Heart left ventricle (tissue), 16 donors: ENCODE measurements around the gene ZFAND2B. TPM values are rescaled to one million over a fixed set of nuclear protein-coding genes. Genes with fewer than 3 reads are reported as not detected.
A peak's percentile ranks its signal among the peaks of the same experiment; 100 is the strongest.

Source experiments
- ATAC-seq, 4 donors: fragments of 200-7000 bp; cut with Tn5 transposase; one replicate each; pipeline ENCODE4 v1.9.1; 2020 to 2022; ENCODE audit warnings: moderate library complexity in 4 of 4, mild to moderate bottlenecking in 3 of 4, moderate number of reproducible peaks in 1 of 4
- DNase-seq, 5 donors: peaks; one replicate each; pipeline ENCODE4 v3.0.0-alpha.2; 2020
- H3K27ac ChIP-seq, 12 donors: fragments of 200-600 bp; sonication (generic) in 4 of 12; one replicate each; pipeline versions ENCODE4 v1.5.0 to v1.8.0; 2016 to 2022; ENCODE audit warnings: mild to moderate bottlenecking in 2 of 12
- H3K27me3 ChIP-seq, 9 donors: fragments of 200-600 bp; sonication (generic) in 2 of 9; one replicate each; pipeline versions ENCODE4 v1.5.1 to v1.8.0; 2016 to 2022; ENCODE audit warnings: mild to moderate bottlenecking in 3 of 9
- H3K36me3 ChIP-seq, 9 donors: fragments of 200-600 bp; sonication (generic) in 2 of 9; one replicate each; pipeline versions ENCODE4 v1.5.0 to v1.8.0; 2018 to 2022; ENCODE audit warnings: mild to moderate bottlenecking in 2 of 9
- H3K4me1 ChIP-seq, 12 donors: fragments of 200-600 bp; sonication (generic) in 4 of 12; one replicate each; pipeline versions ENCODE4 v1.5.0 to v1.8.0; 2016 to 2022; ENCODE audit warnings: mild to moderate bottlenecking in 3 of 12
- H3K4me3 ChIP-seq, 12 donors: fragments of 200-600 bp; sonication (generic) in 4 of 12; one replicate each; pipeline versions ENCODE4 v1.5.0 to v1.8.0; 2017 to 2022; ENCODE audit warnings: mild to moderate bottlenecking in 9 of 12, moderate library complexity in 4 of 12
- H3K9me3 ChIP-seq, 12 donors: fragments of 200-600 bp; sonication (generic) in 4 of 12; one replicate each; pipeline versions ENCODE4 v1.5.0 to v1.8.0; 2016 to 2022; ENCODE audit warnings: mild to moderate bottlenecking in 1 of 12
- POLR2A ChIP-seq, 2 donors: fragments of 450-650 bp; IDR thresholded peaks; one replicate each; pipeline ENCODE4 v1.6.1; 2017; ENCODE audit warnings: antibody characterized with exemption in 2 of 2, mild to moderate bottlenecking in 2 of 2, moderate library complexity in 2 of 2
- WGBS, 4 donors: extraction: QIAGEN DNeasy Blood & Tissue Kit in 2 of 4; methylation state at CpG; one replicate each; pipeline versions ENCODE4 v1.1.5 to v1.1.7; 2013 to 2018; 5-methylcytosine and 5-hydroxymethylcytosine counted together
- intact Hi-C, 10 donors: fragments of 100-400 bp; cut with DNase I; formaldehyde crosslinking; loops; one replicate each; pipeline versions ENCODE4 v1.11.1 to v1.14.2; 2022
- polyA plus RNA-seq, 2 donors: library from polyadenylated mRNA; stranded (reverse); fragments of 200-250 nt; gene quantifications; one replicate each; pipeline ENCODE4 v1.2.3, GENCODE V29; 2013
- total RNA-seq, 9 donors: library from RNA; depleted of rRNA in 2 of 9; stranded (reverse); fragments of >200 nt in 2 of 9; fragmentation: NEBNext Ultra II Directional in 3 of 9; extraction: Animal tissue kit (Norgen Biotek cat#: 25700) in 3 of 9; gene quantifications; one replicate each; pipeline versions ENCODE4 v1.1.0 to v1.2.4, GENCODE V29; 2016 to 2023
- TF ChIP-seq, protein P1 (sequence below), 12 donors: fragments of 200-600 bp; sonication (generic) in 4 of 12; IDR thresholded peaks; one replicate each; pipeline versions ENCODE4 v1.5.0 to v1.8.0; 2018 to 2022; ENCODE audit warnings: antibody characterized with exemption in 12 of 12, mild to moderate bottlenecking in 5 of 12
- donor health status: ischemic (EF 13 %, LVEDD 7.1; RV severe dilation, severe dysfunction).
- donor health status: healthy with polysubstance abuse.
- donor health status: DM: no; HTN: yes; CAD: no.
- donor health status: DM: no; HTN: no; CAD: no.
- donor health status: ischemic (EF 25% LVEDD 6.9; RV normal size, moderate dysfunction).
- donor health status: ischemic (EF 25% LVEDD 5.7; RV mildly dilated, moderate dysfunction).
- donor health status: healthy.
- donor health status: DM: yes; HTN: yes; CAD: no.
- donor health status: ischemic (EF 35%, LVEDD 5.7; RV mildly dilated, moderate dysfunction).
- donor health status: nonischemic (EF 11% LVEDD 7.7; RV severe dilation, severe dysfunction).
- donor health status: DM: yes; HTN: yes; CAD: no.
- donor health status: PGD.
- donor health status: ischemic (EF 29% LVEDD 5.4; RV normal size, mild dysfunction).
- donor health status: nonischemic (EF 23%, LVEDD 6.1; RV moderate dilation, normal function).

The ZFAND2B gene
- total and polyA plus RNA-seq, 11 donors: 13.9 to 35.7 (median 23.5) TPM

DNA sequence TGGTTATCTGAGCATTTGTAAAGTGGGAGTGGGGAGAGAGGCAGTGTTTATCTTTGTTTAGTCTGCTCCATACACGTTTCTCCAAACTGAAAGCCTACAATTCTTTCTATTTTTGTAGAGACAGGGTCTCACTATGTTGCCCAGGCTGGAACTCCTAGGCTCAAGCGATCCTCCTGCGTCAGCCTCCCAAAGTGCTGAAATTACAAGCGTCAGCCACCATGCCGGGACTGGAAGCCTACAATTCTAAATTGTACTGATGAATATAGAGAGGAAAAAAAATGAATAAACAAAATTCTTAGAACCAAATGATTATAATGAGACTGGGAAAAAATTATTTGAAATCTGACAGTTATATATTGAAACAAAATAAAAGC, 1.4 kb upstream of the ZFAND2B start:
- WGBS, 4 donors: 84 to 89% (median 86%) methylated on average over 5 of the region's 5 CpGs
- no peaks in the 10 kb centered on the region for H3K9me3 ChIP-seq
- no peak overlapping the region for H3K4me3 ChIP-seq
- H3K27ac ChIP-seq: no peak overlapping the region
- H3K4me1 ChIP-seq: peaks cover 0 to 25% (median 17%) of the 10 kb centered on the region in 12 donors
- peak in 1 of 5 donors; percentile 2 for DNase-seq
- intact Hi-C loops: loop anchor here in 7 of 10 donors (2.0 to 5.0 kb wide), 4 partner anchors 24 to 43 kb away; partner anchors contain the start of genes NHEJ1 (in 3 of the 7) and SLC23A3 (in 3 of the 7)
- no peaks in the 10 kb centered on the region for H3K27me3 ChIP-seq
- peaks cover 0 to 25% (median 23%) of the 10 kb centered on the region in 9 donors for H3K36me3 ChIP-seq
- no peak for TF ChIP-seq POLR2A (IDR thresholded peaks at IDR 0.05)
- TF ChIP-seq, protein P1, sequence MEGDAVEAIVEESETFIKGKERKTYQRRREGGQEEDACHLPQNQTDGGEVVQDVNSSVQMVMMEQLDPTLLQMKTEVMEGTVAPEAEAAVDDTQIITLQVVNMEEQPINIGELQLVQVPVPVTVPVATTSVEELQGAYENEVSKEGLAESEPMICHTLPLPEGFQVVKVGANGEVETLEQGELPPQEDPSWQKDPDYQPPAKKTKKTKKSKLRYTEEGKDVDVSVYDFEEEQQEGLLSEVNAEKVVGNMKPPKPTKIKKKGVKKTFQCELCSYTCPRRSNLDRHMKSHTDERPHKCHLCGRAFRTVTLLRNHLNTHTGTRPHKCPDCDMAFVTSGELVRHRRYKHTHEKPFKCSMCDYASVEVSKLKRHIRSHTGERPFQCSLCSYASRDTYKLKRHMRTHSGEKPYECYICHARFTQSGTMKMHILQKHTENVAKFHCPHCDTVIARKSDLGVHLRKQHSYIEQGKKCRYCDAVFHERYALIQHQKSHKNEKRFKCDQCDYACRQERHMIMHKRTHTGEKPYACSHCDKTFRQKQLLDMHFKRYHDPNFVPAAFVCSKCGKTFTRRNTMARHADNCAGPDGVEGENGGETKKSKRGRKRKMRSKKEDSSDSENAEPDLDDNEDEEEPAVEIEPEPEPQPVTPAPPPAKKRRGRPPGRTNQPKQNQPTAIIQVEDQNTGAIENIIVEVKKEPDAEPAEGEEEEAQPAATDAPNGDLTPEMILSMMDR (IDR thresholded peaks at IDR 0.05): no peak
- no peak for ATAC-seq

DNA sequence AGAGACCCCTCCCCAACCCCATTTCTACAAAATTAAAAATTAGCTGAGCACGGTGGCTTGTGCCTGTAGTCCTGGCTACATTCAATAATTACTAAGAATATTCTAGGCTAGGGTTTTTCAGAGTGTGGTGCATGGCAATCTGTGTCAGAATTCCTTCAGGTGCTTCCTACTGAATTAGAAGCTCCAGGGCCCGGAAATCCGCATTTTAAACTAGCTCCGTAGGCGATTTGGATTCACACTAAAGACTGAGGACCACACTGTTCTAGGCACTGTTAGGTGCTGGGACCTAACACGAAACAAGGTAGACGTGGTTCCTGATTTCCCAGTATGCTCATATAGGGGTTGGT, 628 bp upstream of the ZFAND2B start:
- Histone ChIP-seq H3K4me3 (peak overlapping the region in 11 of 12 donors; percentile 54 to 95 (median 72)), H3K27me3 (no peaks in the 10 kb centered on the region), H3K4me1 (peaks cover 0 to 25% (median 17%) of the 10 kb centered on the region in 12 donors), H3K9me3 (no peaks in the 10 kb centered on the region), H3K27ac (peak overlapping the region; percentile 80 to 99 (median 96)), H3K36me3 (peaks cover 0 to 33% (median 30%) of the 10 kb centered on the region in 9 donors)
- 20 to 22% (median 20%) methylated on average over 7 of the region's 7 CpGs for WGBS, 4 donors
- no peak for TF ChIP-seq POLR2A (IDR thresholded peaks at IDR 0.05)
- TF ChIP-seq, protein P1 (IDR thresholded peaks at IDR 0.05): no peak
- no peak for DNase-seq
- intact Hi-C loops: loop anchor here in 9 of 10 donors (1.0 to 5.0 kb wide), 10 partner anchors 23 to 45 kb away; partner anchors contain the start of genes NHEJ1 (in 4 of the 9), SLC23A3 (in 3 of the 9), RETREG2 (in 2 of the 9) and ANKZF1 (in 1 of the 9)
- no peak for ATAC-seq

DNA sequence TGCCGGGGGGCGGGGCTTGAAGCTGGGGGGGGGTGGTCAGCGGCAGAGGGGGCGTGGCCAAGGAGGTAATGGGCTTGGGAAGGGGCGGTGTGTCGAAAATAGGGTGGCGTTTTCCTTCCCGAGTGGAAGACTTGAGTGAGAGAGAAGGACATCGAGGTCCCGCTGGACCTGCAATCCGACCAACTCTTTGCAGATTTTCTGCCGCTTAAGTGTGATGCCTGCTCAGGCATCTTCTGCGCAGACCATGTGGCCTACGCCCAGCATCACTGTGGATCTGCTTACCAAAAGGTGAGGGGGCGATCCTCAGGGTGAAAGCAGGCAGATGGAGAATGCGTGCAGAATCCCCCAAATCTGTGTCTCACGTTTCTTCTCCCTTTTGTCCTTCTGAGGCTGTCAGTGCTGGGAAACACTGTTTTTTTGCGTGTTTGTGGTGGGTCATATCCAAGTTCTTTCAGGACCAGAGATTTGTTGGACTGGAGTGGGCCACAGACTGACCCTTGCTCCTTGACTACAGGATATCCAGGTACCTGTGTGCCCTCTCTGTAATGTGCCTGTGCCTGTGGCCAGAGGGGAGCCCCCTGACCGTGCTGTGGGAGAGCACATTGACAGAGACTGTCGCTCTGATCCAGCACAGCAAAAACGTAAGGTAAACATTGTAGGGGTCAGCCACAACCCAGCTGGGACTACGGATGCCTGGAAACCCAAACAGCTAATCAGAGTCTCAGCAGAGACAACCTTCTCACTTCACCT, 727 bp downstream of the ZFAND2B start:
- 19 to 24% (median 20%) methylated on average over 19 to 22 of the region's 22 CpGs for WGBS, 4 donors
- ATAC-seq (no peak), DNase-seq (no peak)
- Histone ChIP-seq H3K36me3 (peaks cover 0 to 41% (median 33%) of the 10 kb centered on the region in 9 donors), H3K4me1 (peaks cover 0 to 25% (median 17%) of the 10 kb centered on the region in 12 donors), H3K9me3 (no peaks in the 10 kb centered on the region), H3K4me3 (peak overlapping the region; percentile 36 to 95 (median 71)), H3K27ac (peak overlapping the region; percentile 80 to 99 (median 96)), H3K27me3 (no peaks in the 10 kb centered on the region)
- intact Hi-C loops: loop anchor here in 8 of 10 donors (2.0 to 5.0 kb wide), 7 partner anchors 29 to 47 kb away; partner anchors contain the start of genes NHEJ1 (in 4 of the 8), SLC23A3 (in 3 of the 8), CNPPD1 (in 1 of the 8) and RETREG2 (in 1 of the 8)
- TF ChIP-seq, protein P1 (IDR thresholded peaks at IDR 0.05): no peak
- no peak for TF ChIP-seq POLR2A (IDR thresholded peaks at IDR 0.05)
